IMR-90 (cell line): ENCODE data around the gene OPRM1. TPM values are rescaled to one million over a fixed set of nuclear protein-coding genes. Genes with fewer than 3 reads are reported as not detected.

ENCODE experiments used
- ATAC-seq: fragments of 200-7000 bp; cut with Tn5 transposase; 2 replicates; pipeline ENCODE4 v1.9.1; 2020; ENCODE audit warnings: low read depth, mild to moderate bottlenecking, moderate library complexity
- BruUV-seq: library from RNA; stranded (reverse); fragments of 400-500 nt; replicated peaks from 2 replicates; lab custom pipeline; 2021; lab: Mats Ljungman, UMichigan
- CTCF ChIA-PET: fragments of 300-600 bp; formaldehyde crosslinking; extraction: SDS; loops from one replicate; lab custom pipeline; 2021; ENCODE audit warnings: antibody characterized with exemption; lab: Yijun Ruan, JAX
- POLR2A ChIA-PET: fragments of 300-600 bp; sonication (Branson Sonifier 250); formaldehyde crosslinking; loops from one replicate; lab custom pipeline; 2022; ENCODE audit warnings: antibody characterized with exemption; ENCODE audit not compliant: unreplicated experiment; lab: Charles Lee
- DNase-seq: peaks from one replicate; pipeline ENCODE4 v3.0.0; 2013
- H2AFZ ChIP-seq: replicated peaks from 2 replicates; pipeline ENCODE3; 2013; ENCODE audit warnings: low read length, mild to moderate bottlenecking; ENCODE audit not compliant: poor library complexity
- H2AK5ac ChIP-seq: 2 replicates; pipeline ENCODE4 v1.6.1; 2013; ENCODE audit warnings: low read depth, low read length, inconsistent platforms
- H2AK9ac ChIP-seq: replicated peaks from 2 replicates; pipeline ENCODE3; 2013; ENCODE audit warnings: mild to moderate bottlenecking, low read depth, low read length, moderate library complexity; ENCODE audit not compliant: poor library complexity
- H2BK120ac ChIP-seq: 2 replicates; pipeline ENCODE4 v1.6.1; 2013; ENCODE audit warnings: low read depth, low read length, inconsistent platforms
- H2BK15ac ChIP-seq: 3 replicates; pipeline ENCODE4 v1.6.1; 2013; ENCODE audit warnings: low read depth, low read length, inconsistent platforms
- H2BK20ac ChIP-seq: 2 replicates; pipeline ENCODE4 v1.6.1; 2013; ENCODE audit warnings: low read depth, mild to moderate bottlenecking, inconsistent platforms, low read length, moderate library complexity
- H2BK5ac ChIP-seq: 2 replicates; pipeline ENCODE4 v1.6.1; 2013; ENCODE audit warnings: mild to moderate bottlenecking, low read depth, low read length, inconsistent platforms; ENCODE audit not compliant: poor library complexity, severe bottlenecking
- H3K14ac ChIP-seq: replicated peaks from 2 replicates; pipeline ENCODE4 v1.6.1; 2013; ENCODE audit warnings: low read depth, low read length, inconsistent platforms
- H3K18ac ChIP-seq: 2 replicates; pipeline ENCODE4 v1.6.1; 2013; ENCODE audit warnings: low read depth, low read length, control low read depth
- H3K23ac ChIP-seq: 2 replicates; pipeline ENCODE4 v1.6.1; 2013; ENCODE audit warnings: low read depth, low read length, inconsistent platforms
- H3K27ac ChIP-seq: 2 replicates; pipeline ENCODE4 v1.5.1; 2013; ENCODE audit warnings: mild to moderate bottlenecking, control low read depth, low read length; ENCODE audit not compliant: insufficient read depth
- H3K27me3 ChIP-seq: 2 replicates; pipeline ENCODE4 v1.6.1; 2013; ENCODE audit warnings: low read length; ENCODE audit not compliant: control insufficient read depth, insufficient read depth
- H3K36me3 ChIP-seq: 2 replicates; pipeline ENCODE4 v1.6.1; 2013; ENCODE audit warnings: low read length, mixed read lengths; ENCODE audit not compliant: control insufficient read depth, insufficient read depth
- H3K4ac ChIP-seq: 2 replicates; pipeline ENCODE4 v1.6.1; 2013; ENCODE audit warnings: low read depth, low read length, inconsistent platforms
- H3K4me1 ChIP-seq: 2 replicates; pipeline ENCODE4 v1.6.1; 2013; ENCODE audit warnings: low read length, mixed read lengths; ENCODE audit not compliant: control insufficient read depth, insufficient read depth
- H3K4me2 ChIP-seq: 2 replicates; pipeline ENCODE4 v1.6.1; 2013; ENCODE audit warnings: low read depth, mild to moderate bottlenecking, control low read depth, low read length, moderate library complexity
- H3K4me3 ChIP-seq: 2 replicates; pipeline ENCODE4 v1.5.1; 2013; ENCODE audit warnings: low read depth, mild to moderate bottlenecking, control low read depth, low read length, moderate library complexity; ENCODE audit not compliant: insufficient read depth
- H3K56ac ChIP-seq: 2 replicates; pipeline ENCODE4 v1.6.1; 2013; ENCODE audit warnings: low read length, inconsistent platforms; ENCODE audit not compliant: insufficient read depth; ENCODE audit errors: extremely low read depth
- H3K79me1 ChIP-seq, 2 experiments: 2 replicates each; pipeline ENCODE4 v1.6.1; 2013; ENCODE audit warnings: low read length in 2 of 2, inconsistent platforms in 1 of 2, low read depth in 1 of 2
- H3K9ac ChIP-seq: 2 replicates; pipeline ENCODE4 v1.6.1; 2013; ENCODE audit warnings: low read depth, low read length, control low read depth
- H3K9me1 ChIP-seq: 2 replicates; pipeline ENCODE4 v1.6.1; 2013; ENCODE audit warnings: low read length, inconsistent platforms; ENCODE audit not compliant: insufficient read depth
- H3K9me3 ChIP-seq: 2 replicates; pipeline ENCODE4 v1.6.1; 2013; ENCODE audit warnings: low read length; ENCODE audit not compliant: control insufficient read depth, insufficient read depth
- H4K20me1 ChIP-seq: 2 replicates; pipeline ENCODE4 v1.6.1; 2013; ENCODE audit warnings: low read length, inconsistent platforms; ENCODE audit not compliant: insufficient read depth
- H4K5ac ChIP-seq: 2 replicates; pipeline ENCODE4 v1.6.1; 2013; ENCODE audit warnings: mild to moderate bottlenecking, low read depth, low read length, control low read depth
- H4K8ac ChIP-seq, 2 experiments: 2 replicates each; pipeline ENCODE4 v1.6.1; 2013; ENCODE audit warnings: low read depth in 2 of 2, low read length in 2 of 2, control low read depth in 1 of 2, inconsistent platforms in 1 of 2
- H4K91ac ChIP-seq: 2 replicates; pipeline ENCODE4 v1.6.1; 2013; ENCODE audit warnings: low read depth, low read length, inconsistent platforms; ENCODE audit not compliant: insufficient read depth
- CHD1 ChIP-seq: IDR thresholded peaks from 2 replicates; pipeline ENCODE4 v1.6.1; 2012; ENCODE audit warnings: low read depth, low read length, improper control_type of control experiment
- dilution Hi-C: fragments of 300-500 bp; cut with HindIII; formaldehyde crosslinking; loops from one replicate; pipeline ENCODE4 v1.14.3; 2018; ENCODE audit warnings: low sequenced_read_pairs; ENCODE audit not compliant: unreplicated experiment
- in situ Hi-C: fragments of 300-500 bp; cut with MboI; formaldehyde crosslinking; loops from 3 replicates; pipeline ENCODE4 v1.14.3; 2019; ENCODE audit warnings: low sequenced_read_pairs, inconsistent platforms, mixed read lengths
- intact Hi-C: fragments of 100-400 bp; cut with micrococcal nuclease; formaldehyde crosslinking; loops from 2 replicates; pipeline ENCODE4 v1.10.0; 2022
- polyA plus RNA-seq, 3 experiments: library from polyadenylated mRNA; depleted of rRNA; stranded (reverse); fragments of >200 nt; gene quantifications; 2 replicates each; pipeline ENCODE4 v1.2.3, GENCODE V29; 2012; ENCODE audit warnings: low replicate concordance in 1 of 3
- total RNA-seq: library from RNA; depleted of rRNA; stranded (reverse); fragments of >200 nt; gene quantifications from 2 replicates; pipeline ENCODE4 v1.2.3, GENCODE V29; 2012

OPRM1 gene
- total and polyA plus RNA-seq, 2 of the 4 experiments (the other 2 are of a cell fraction): not detected

DNA sequence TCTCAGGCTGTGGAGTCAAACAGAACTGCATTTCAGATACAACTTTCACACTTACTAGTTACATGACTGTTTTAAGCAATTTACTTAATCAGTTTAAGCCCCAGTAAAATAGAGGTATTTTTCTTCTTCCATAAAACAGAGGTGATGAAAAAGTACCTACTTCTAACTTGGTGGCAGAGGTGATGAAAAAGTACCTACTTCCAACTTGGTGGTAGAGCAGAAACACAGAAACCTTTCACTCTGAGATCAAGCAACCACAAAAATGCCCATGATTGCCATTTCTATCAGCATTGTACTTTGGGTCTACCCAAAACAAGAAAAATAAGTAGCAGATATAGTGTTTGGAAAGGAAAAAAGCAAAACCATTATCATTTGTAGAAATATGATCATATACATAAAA, 148.7 kb downstream of the OPRM1 start:
- Histone ChIP-seq H3K14ac (no peak overlapping the region), H3K27ac (no peak overlapping the region), H2AFZ (no peak overlapping the region), H2AK9ac (no peak overlapping the region), H3K4me2 (no peak overlapping the region), H3K79me1 (no peaks in the 10 kb centered on the region), H3K4me1 (no peaks in the 10 kb centered on the region), H3K4me3 (no peak overlapping the region), H3K18ac (no peak overlapping the region), H4K91ac (no peak overlapping the region), H3K9me1 (no peaks in the 10 kb centered on the region), H4K20me1 (no peaks in the 10 kb centered on the region), H2BK120ac (no peak overlapping the region), H4K8ac (no peak overlapping the region), H2BK15ac (no peak overlapping the region), H2AK5ac (no peak overlapping the region), H3K4ac (no peak overlapping the region), H3K9ac (no peak overlapping the region), H3K23ac (no peak overlapping the region), H3K27me3 (no peaks in the 10 kb centered on the region), H2BK5ac (no peak overlapping the region), H2BK20ac (no peak overlapping the region), H3K9me3 (0 out of 2 replicates have a peak, but pooled peaks cover 2% of the 10 kb centered on the region), H3K56ac (no peak overlapping the region), H4K5ac (no peak overlapping the region), H3K36me3 (no peaks in the 10 kb centered on the region)
- ChIA-PET POLR2A (no interaction called here), CTCF (no interaction called here)
- no peak for TF ChIP-seq CHD1
- in situ Hi-C loops: no loop called here
- no TSS peak for BruUV-seq
- ATAC-seq: no peak
- dilution Hi-C loops: no loop called here
- intact Hi-C loops: no loop called here
- DNase-seq: no peak
